NT2/D1 (cell line): ENCODE measurements around the gene CAMK2N1.

Experiments used
- DNase-seq: peaks from one replicate; pipeline ENCODE4 v3.0.0-alpha.2; 2011; ENCODE audit warnings: low read depth, low spot score
- H3K27me3 ChIP-seq: 2 replicates; pipeline ENCODE4 v1.6.0; 2011; ENCODE audit warnings: mild to moderate bottlenecking; ENCODE audit not compliant: insufficient read length, insufficient read depth
- H3K36me3 ChIP-seq: 2 replicates; pipeline ENCODE4 v1.6.1; 2011; ENCODE audit warnings: mild to moderate bottlenecking, low read length, mixed read lengths; ENCODE audit not compliant: insufficient read depth, insufficient read length
- H3K4me1 ChIP-seq: 2 replicates; pipeline ENCODE4 v1.5.1; 2011; ENCODE audit not compliant: insufficient read depth, insufficient read length
- H3K4me3 ChIP-seq: 2 replicates; pipeline ENCODE4 v1.5.1; 2011; ENCODE audit warnings: low read depth; ENCODE audit not compliant: insufficient read length
- H3K9ac ChIP-seq: 2 replicates; pipeline ENCODE4 v1.6.0; 2011; ENCODE audit warnings: low read depth; ENCODE audit not compliant: insufficient read length
- H3K9me3 ChIP-seq: 2 replicates; pipeline ENCODE4 v1.5.1; 2011; ENCODE audit warnings: mild to moderate bottlenecking, low read length; ENCODE audit not compliant: insufficient read depth
- SUZ12 ChIP-seq: IDR thresholded peaks from 2 replicates; pipeline ENCODE4 v1.6.1; 2011; ENCODE audit not compliant: insufficient read length, insufficient read depth; ENCODE audit errors: extremely low read depth
- YY1 ChIP-seq: IDR thresholded peaks from 2 replicates; pipeline ENCODE4 v1.6.1; 2011; ENCODE audit not compliant: insufficient read length, insufficient read depth
- ZNF274 ChIP-seq: IDR thresholded peaks from 2 replicates; pipeline ENCODE4 v1.6.1; 2011; ENCODE audit warnings: mild to moderate bottlenecking, low read depth, low read length

Gene CAMK2N1

GRCh38 chr1:20485527-20486456 lies at the start of gene CAMK2N1:
Gene CAMK2N1 (minus strand): TSS chr1:20486210. CDS start chr1:20485379, 831 bp downstream.
- no peak for TF ChIP-seq SUZ12
- TF ChIP-seq ZNF274: no peak
- no peak for TF ChIP-seq YY1
- H3K4me3 ChIP-seq: peak within 1 kb of the TSS; percentile 71
- DNase-seq: no peak
- no peaks in the 10 kb centered on the region for H3K36me3 ChIP-seq
- H3K4me1 ChIP-seq: peaks cover 6% of the 10 kb centered on the region
- no peaks in the 10 kb centered on the region for H3K9me3 ChIP-seq
- peaks cover 41% of the 10 kb centered on the region for H3K27me3 ChIP-seq
- peak within 1 kb of the TSS; percentile 76 for H3K9ac ChIP-seq

DNA sequence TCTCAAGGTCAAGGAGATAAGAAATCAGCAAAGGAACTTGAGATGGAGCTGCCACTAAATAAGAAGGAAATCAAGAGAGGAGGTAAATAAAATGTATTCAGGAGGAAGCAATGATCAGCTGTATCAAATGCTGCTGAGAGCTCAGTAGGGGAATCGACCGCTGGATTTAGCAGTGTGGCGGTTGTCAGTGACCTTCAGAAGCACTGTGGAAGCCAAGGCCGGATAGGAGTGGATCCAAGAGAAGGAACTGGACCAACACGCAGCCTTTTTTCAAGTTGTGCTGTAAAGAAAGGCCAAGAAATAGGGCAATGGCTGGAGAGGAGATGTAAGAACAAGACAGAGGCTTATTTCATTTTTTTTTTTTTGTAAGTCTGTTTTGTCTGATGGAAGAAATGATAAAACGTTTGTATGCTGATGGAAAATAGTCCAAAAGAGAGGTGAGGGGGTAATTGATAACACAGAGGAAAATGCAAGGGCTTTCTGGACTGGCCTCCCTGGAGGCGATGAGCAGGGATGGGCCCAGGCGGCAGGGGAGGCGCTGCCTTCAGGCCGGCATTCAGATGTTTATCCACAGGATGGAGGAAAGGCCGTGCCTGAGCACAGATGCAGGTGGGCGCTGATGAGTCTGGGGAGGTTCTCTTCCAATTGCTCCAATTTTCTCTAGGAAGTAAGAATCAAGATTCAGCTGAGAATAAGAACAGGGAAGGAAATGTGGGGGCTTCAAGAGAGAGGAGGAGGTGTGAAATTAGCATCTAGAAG lies 48.8 kb upstream of the CAMK2N1 start:
- Histone ChIP-seq H3K4me3 (no peak overlapping the region), H3K36me3 (no peaks in the 10 kb centered on the region), H3K9ac (no peak overlapping the region), H3K4me1 (no peaks in the 10 kb centered on the region), H3K27me3 (peaks cover 2% of the 10 kb centered on the region), H3K9me3 (no peaks in the 10 kb centered on the region)
- no peak for TF ChIP-seq ZNF274
- no peak for TF ChIP-seq YY1
- no peak for TF ChIP-seq SUZ12
- DNase-seq: no peak

DNA sequence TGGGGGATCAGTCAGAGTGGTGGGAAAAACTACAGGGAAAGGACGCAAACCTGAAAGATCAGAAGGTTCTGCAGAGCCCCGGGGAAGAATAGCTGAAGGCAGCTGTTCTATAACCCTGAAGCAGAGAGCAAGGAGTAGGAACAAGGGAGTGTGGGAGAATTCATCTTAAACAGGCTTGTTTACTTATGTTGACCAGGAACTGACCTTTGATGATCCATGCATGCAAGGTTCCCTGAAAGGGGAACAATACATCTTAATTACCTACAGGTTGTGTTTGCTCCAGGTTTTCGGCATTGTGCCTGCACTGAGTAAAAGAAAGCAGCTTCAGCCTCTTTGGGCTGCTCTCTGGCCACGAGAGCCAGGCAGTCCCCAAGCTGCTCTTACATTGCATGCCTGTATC lies 47.6 kb upstream of the CAMK2N1 start:
- DNase-seq: no peak
- Histone ChIP-seq H3K9me3 (no peaks in the 10 kb centered on the region), H3K4me3 (no peak overlapping the region), H3K4me1 (no peaks in the 10 kb centered on the region), H3K27me3 (peaks cover 2% of the 10 kb centered on the region), H3K9ac (no peak overlapping the region), H3K36me3 (no peaks in the 10 kb centered on the region)
- TF ChIP-seq SUZ12 (no peak), YY1 (no peak), ZNF274 (no peak)

DNA sequence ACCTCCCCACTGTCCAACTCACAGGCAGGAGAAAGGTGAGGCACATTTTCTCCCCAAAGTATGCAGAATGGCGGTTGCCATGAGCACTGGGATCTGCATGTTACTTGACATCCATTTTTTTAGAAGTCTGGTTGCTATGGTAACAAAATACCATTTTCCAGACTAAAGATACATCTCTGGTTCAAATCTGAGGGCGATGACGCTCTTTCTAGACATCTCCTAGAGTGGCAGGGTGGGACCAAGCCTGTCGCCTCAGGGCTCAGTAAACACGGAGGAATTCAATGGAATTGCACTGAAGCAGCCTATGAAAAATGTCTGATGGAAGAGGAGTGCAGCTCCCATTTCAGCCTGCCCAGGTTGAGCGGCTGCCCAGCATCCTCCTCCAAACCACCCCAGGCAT lies 44.9 kb upstream of the CAMK2N1 start:
- H3K9ac ChIP-seq: no peak overlapping the region
- no peaks in the 10 kb centered on the region for H3K9me3 ChIP-seq
- TF ChIP-seq YY1: no peak
- no peak for TF ChIP-seq ZNF274
- TF ChIP-seq SUZ12: no peak
- no peaks in the 10 kb centered on the region for H3K27me3 ChIP-seq
- H3K36me3 ChIP-seq: no peaks in the 10 kb centered on the region
- DNase-seq: no peak
- no peak overlapping the region for H3K4me3 ChIP-seq
- no peaks in the 10 kb centered on the region for H3K4me1 ChIP-seq

DNA sequence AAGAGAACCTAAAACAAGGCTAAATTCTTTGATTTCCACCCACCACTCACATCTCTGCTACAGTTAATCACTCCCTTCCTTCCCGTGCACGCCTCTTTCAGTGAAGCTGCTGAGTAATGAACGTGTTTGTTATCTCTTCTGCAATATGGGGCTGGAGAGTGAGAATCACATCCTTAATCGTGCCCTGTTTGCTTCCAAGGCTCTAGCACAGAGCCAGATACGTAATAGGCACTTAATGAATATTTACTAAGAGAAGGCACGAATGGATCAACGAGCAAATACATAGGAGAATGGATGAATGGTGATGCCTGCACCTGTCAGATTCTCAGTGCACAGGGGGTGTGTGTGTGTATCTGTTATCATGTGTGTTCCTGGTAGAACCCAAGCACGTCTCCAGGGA lies 44.3 kb upstream of the CAMK2N1 start:
- no peak for TF ChIP-seq YY1
- no peak for TF ChIP-seq SUZ12
- TF ChIP-seq ZNF274: no peak

GRCh38 chr1:20528221-20528620 lies 42.2 kb upstream of the CAMK2N1 start:
- Histone ChIP-seq H3K27me3 (no peaks in the 10 kb centered on the region), H3K4me1 (no peaks in the 10 kb centered on the region), H3K9ac (no peak overlapping the region)

More for the DNA sequence above, 44.3 kb upstream of the CAMK2N1 start:
- Histone ChIP-seq H3K36me3 (no peaks in the 10 kb centered on the region), H3K4me1 (no peaks in the 10 kb centered on the region), H3K4me3 (no peak overlapping the region), H3K9ac (no peak overlapping the region), H3K27me3 (no peaks in the 10 kb centered on the region), H3K9me3 (no peaks in the 10 kb centered on the region)
- DNase-seq: no peak

GRCh38 chr1:20526267-20526666 lies 40.3 kb upstream of the CAMK2N1 start:
- Histone ChIP-seq H3K9ac (no peak overlapping the region), H3K27me3 (no peaks in the 10 kb centered on the region), H3K9me3 (no peaks in the 10 kb centered on the region), H3K4me1 (no peaks in the 10 kb centered on the region), H3K36me3 (no peaks in the 10 kb centered on the region), H3K4me3 (no peak overlapping the region)
- TF ChIP-seq YY1 (no peak), SUZ12 (no peak), ZNF274 (no peak)
- DNase-seq: no peak

More at GRCh38 chr1:20528221-20528620, 42.2 kb upstream of the CAMK2N1 start:
- Histone ChIP-seq H3K9me3 (no peaks in the 10 kb centered on the region), H3K36me3 (no peaks in the 10 kb centered on the region), H3K4me3 (no peak overlapping the region)
- TF ChIP-seq ZNF274 (no peak), SUZ12 (no peak), YY1 (no peak)
- no peak for DNase-seq
